GM21786 (cell line): ENCODE measurements around the gene DPYSL5.

Experiments used
- ATAC-seq: cut with Tn5 transposase; IDR thresholded peaks from one replicate; pipeline ENCODE4 v1.9.1; 2021; ENCODE audit not compliant: unreplicated experiment

Gene DPYSL5

DNA sequence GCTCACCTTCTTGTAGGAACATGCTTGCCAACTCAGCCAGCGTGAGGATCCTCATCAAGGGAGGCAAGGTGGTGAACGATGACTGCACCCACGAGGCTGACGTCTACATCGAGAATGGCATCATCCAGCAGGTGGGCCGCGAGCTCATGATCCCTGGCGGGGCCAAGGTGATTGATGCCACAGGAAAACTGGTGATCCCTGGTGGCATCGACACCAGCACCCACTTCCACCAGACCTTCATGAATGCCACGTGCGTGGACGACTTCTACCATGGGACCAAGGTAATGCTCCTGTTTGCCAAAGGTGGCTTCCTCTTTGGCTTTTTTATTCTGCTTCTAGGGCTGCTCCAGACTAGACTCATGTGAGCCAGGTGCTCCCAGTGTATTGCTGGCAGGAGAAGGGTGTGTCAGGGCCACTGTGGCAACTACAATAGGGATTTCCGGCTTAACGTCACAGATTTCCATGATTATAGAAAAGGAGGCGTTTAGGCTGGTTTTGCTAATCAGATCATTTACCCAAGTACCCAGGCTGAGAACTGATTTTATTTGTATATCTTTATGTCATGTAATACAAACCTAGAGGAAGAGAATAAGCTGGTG lies 50.6 kb downstream of the DPYSL5 start:
- ATAC-seq, result no peak

DNA sequence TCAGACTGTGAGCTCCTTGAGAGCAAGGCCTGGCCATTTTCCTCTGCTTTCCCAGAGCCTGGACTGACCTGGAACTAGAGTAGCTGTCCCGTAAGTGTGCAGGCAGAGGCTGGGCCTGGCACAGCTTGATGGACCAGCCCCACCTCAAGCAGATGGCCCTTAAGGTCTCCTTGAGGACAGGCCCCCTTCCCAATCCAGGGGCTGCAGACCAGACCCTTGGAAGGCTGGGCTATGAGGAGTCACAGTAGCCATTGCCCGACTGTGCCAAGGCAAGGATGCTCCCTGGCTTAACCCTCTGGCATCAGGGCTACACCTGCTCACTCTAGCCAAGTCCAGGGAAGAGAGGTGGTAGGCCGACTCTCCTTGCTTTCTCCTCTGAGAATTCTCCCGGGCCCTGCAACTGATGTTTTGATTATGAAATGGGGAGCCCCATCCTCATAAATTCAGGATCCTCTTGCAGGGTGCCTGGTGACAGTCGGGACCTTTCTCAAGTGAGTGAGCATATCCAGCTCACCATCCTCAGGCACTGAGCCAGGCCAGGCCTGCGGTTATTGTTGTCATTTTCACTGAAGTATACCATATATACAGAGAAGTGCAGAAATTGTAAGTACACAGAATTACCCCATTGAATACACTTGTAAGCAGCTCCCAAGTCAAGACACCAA lies 51.7 kb downstream of the DPYSL5 start:
- ATAC-seq, result no peak

DNA sequence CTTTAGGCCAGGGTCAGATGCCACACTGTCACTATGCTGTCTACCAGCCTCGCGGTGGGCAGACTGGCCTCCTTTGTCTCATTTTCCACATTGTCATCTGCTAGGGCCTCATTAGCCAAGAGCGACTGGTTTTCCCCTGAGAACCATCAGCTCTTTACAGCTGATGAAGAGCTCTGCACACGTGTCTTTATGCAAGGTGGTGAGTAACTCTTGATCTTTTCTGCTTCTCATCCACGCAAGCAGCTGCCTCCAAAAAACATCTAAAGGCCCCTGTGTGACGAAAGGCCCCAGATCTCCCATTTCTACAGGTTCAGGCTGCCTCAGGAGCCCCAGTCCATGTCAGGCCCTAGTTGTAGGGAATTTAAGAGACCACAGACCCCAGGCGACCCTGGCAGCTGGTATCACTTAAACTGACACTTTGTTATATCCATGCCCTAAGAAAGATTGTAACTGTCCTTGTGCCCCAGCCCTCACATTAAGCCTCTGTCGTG lies 52.9 kb downstream of the DPYSL5 start:
- no peak for ATAC-seq

DNA sequence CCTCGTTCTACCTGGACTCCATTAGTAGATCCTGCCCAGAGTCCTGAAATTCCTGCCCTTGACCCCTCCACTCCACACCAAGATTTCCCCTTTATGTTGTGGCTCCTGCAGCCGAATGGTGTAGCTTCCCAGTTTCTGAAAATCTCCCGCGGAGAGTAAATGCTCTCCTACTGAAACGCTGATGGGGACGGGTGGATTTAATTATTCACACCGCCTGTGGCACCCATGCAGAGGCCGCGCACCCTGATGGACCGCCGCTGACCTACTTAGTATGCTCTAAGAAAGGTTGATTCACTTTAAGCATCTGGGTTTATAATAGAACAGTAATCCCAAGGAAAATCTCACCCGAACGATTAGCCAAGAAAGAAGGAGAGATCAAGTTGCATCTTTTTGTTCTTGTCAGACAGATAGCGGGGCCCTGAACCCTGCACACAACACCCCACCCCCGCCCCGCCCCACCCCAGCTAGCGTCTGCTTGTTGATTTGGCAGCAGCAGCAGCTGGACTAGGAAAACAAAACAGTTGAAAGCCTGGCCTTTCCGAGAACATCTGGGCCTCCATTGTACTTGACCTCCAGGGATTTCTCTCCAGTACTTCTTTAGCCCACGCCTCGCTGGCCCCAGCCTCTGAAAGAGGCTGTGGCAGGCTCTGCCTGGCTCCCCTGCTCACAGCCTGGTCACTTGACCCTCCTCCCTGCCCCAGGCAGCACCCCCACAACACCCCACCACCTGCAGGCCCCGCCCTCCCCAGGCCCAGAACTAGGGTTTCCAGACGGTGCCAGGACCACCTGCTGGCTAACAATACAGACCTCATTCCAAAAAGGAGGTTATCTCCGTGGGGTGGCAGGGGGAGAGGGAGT lies 53.6 kb downstream of the DPYSL5 start:
- ATAC-seq, result no peak

DNA sequence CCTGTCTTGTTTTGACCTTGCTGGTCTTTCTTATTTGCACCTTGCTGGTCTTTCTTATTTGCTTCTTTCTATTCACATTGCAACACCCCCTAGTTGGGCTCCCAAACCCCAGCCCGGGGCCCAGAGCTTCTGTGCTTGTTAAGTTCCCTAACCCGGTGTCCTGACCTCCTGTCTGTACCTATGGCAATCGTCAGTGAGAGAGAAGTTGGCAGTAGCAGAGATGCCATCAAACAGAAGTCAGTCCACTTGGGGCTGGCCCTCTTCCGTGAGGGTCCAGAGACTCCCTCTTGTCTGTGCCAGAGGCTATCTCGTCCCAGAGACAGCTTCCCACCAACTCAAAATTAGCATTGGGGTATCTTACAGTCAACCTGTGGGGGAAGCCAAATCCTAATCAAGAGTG lies 55.7 kb downstream of the DPYSL5 start:
- ATAC-seq, result no peak

DNA sequence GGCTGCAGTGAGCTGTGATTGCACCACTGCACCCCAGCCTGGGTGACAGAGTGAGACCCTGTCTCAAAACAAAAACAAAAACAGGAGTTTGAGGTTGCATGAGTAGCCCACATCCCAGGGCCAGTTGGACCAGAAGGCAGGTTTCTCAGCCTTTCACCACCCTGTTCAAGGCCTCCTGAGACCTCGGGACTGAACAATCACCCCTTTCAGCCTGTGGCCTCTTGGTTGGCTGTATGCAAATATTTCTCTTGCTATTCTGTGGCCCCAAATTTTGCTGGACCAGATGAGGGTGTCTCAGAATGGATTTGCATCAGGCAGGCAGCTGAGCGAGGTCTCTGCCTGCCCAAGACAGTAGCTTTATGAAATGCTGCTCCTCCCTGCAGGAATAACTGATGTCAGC lies 56.9 kb downstream of the DPYSL5 start:
- peak; percentile 90 for ATAC-seq

DNA sequence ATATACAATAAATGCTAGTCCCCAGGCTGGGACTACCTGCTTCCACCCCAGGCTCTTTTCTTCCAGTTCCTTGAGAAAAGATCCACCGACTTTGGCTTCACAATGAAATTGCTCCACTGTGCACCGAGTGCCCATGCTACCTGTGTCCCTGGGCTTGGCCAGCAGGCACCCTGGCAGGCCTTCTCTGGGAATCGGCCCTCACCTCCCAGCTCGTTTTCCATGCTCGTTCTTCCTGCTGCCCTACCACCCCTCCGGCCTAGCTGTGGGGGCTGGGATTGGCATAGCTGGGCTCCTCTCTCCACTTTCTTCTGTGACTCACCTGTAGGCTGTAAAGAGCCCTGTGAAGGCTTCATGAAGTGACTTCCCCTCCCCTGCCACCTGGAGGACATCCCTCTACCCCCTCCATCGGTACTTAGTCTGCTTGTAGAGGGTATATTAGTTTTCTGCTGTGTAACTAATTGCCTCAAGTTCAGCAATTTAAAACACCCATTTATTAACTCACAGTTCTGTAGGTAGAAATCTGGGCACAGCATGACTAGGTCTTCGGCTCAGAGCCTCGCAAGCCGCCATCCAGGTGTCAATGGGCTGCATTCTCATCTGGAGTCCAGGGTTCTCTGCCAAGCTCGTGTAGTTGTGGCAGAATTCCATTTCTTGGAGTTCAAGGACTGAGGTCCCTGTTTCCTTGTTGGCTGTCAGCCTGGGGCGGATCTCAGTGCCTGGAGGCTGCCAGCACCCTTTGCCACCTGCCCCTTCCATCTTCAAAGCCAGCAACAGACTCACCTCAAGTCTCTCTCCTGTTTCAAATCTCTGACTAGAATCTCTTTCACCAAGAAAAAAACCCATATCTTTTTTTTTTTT lies 57.6 kb downstream of the DPYSL5 start:
- ATAC-seq, result no peak

DNA sequence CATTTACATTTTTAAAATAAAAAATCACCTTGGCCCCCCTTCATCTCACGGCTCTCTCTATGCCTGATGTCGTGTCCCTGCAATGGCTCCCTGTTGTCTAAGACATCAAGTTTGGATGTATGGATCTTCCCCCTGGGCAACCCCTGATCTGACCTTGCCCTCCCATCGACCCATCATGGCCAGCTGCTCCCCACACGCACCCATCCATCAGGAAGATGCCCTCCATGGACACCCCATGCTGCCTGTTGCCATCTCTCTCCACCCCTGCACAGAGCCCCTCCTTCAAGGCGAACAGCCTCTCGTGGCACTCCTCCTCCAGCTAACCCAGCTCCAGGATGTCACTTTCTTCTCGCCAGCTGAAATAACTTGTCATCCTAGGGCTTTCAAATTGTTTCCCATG lies 59.5 kb downstream of the DPYSL5 start:
- ATAC-seq, result no peak

DNA sequence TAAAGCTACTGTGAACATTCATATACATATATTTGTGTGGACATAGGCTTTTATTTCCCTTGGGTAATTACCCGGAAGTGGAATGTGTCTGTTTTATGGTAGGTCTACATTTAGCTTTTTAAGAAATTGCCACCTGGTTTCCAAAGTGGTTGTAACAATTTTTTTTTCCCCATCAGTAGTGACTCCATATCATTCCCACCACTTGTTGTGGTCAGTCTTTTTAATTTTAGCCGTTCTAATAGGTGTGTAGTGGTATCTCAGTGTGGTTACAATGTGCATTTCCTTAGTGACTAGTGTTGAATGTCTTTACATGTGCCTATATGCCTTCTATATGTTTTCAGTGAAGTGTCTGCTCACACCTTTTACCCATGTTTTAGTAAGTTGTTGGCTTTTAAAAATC lies 62.2 kb downstream of the DPYSL5 start:
- no peak for ATAC-seq

DNA sequence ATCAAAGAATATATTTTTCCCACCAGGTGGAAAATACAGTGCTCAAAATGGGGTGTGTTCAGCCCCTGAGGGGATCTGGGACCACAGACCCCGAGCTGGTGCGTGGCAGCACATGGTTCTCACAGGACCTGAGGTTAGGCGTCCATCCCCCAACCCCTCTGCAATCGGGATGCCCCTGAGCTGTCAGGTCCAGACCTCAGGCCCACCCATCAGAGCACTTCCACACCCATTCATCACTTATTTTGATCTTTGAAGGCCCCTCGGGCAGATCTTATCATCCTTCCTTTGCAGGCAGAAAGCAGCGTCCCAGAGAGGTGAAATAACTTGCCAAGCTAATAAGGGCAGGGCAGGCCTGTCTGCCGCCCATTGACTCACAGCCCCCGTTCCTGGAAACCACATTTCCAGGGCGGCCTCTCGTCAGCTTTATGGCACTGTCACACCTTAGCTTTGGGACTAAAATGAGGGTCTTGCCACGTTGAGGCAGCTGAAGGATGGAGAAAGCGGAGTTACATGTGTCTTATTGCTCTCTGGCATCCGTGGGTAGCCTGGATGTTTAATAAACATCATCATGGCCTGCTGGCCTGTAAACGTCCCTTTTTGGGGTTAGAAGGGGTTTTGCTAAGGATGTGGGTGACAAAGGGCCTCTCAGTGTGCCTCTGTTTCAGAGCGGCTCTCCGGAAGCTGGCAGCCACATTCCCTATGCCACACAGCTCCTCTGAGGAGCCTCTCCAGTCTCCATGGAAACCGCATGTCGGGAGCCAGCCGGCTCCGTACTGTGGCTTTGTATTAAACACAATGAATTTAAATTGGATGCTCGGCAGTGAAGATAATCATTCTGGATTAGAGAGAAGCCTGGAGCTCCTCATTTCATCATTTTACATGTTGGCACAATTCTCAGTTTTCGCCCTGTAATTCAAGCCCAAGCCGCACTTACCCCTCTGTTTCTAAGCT lies 64.3 kb downstream of the DPYSL5 start:
- ATAC-seq, result no peak

DNA sequence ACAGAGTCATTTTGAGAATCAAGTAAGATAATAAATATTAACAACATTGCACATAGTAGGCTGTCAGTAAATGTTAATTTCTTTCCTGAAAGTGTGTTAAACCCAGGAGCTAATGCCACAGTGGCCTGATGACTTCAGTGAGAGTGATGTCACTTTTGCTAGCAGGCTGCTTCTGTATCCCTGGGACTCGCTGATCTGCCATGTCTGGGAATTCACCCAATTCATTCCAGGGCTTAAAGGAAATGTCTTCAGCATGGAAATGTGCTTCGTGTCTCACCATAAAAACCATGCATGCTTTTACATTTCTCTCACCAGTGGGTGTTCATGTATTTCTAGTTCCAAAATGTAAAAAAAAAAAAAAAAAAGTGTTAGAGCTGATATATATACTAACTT lies 65.7 kb downstream of the DPYSL5 start:
- no peak for ATAC-seq

DNA sequence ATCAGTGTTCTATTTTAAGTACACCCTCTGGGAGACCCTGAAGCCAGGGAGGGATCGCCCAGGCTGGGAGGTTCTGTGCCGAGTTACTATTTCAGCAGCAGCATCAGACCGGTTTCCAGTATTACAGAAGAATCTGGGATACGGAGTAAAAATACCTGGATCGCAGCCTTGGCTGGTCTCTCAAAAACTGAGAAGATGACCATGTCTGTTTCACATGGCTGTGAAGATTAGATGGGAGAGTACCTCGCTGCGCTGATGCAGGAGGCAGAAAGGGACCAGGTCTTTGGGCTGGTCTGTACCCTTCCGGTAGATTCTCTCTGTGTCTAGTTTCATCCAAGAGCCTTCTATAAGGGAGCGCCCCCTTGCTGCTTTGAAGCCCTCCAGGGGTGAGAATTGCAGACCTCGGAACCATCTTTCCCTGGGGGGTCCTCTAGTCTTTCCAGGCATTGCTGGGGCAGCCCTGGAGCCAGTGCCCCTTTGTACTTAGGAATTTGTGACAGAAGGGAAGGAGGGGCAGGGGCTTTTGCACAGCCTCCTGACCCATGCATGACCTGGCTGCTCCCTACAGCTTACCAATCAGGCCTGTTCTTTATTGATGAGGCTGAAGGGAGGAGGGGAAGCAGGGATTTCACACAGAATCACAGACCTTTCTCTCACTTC lies 66.2 kb downstream of the DPYSL5 start:
- ATAC-seq, result no peak

DNA sequence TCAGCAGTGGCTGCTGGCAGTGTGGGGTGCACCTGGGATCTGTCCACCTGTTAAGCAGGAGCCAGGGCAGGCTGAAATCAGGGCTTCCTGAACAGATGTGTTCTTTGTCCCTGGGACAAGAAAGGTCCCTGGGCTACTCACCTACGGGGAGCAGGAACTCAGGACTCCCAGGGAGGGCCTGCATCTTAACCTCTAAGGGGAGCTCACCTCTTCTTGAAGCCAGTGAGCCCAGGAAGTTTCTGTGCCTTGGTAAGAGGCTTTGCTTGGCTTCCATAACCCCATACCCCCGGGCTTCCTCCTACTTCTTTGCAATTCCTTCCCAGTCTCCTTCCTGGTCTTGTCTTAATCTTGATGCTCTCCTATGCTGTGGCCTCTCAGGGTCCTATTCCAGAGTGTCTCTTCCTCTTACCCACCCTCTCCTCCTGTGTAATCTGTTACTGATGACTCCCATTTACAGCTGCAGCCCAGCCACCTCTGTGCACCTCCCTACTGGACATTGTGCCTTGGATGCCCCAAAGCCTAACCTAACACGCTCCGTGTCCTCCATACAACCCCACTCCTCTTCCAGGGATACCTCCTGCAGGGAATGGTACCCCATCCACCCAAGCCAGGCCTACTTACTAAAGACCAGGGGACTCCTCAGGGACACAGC lies 66.9 kb downstream of the DPYSL5 start:
- ATAC-seq, result no peak

DNA sequence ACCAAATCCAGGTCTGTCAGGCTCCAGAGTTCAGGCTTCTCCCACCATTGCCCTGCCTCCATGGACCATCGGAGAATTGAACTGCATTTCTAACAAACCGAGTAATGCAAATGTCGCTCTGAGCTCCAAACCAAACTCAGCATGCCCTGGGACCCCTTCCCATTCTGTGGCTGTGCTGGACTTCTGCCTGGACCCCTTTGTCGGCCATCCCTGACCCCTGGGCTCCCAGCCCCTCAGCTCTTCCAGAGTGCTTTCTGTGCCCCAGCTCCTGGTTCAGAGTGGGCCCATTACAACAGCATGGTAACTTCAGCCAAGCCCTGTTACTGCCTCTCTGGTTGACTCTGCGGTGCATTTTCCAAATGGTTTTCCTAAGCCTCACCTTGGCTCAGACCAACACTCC lies 67.4 kb downstream of the DPYSL5 start:
- ATAC-seq, result no peak

DNA sequence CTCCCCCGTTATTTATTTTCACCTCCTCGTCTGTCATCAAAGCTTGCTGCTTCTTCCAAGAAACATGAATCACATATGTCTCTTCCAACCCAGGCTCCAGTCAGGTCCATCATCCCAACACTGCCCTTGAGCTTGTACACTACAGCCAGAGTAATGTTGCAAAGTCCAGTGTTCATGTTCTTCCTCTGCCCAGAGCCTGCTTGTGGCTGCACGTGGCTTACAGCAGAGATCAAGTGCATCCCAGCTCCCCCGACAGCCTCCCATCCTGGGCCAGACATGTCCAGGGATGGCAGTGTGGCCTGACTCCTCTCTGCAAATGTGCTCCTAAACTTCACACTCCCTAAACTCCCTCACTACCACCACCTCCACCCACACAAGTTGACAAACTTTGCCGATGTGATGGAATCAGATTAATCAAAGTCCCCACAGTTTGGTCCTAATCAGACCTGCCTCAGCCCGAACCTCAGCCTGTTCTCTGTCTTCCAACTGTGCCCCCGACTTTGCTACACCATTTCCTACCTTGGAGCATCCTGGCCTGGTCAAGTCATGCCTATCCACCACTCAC lies 68.3 kb downstream of the DPYSL5 start:
- ATAC-seq, result no peak

DNA sequence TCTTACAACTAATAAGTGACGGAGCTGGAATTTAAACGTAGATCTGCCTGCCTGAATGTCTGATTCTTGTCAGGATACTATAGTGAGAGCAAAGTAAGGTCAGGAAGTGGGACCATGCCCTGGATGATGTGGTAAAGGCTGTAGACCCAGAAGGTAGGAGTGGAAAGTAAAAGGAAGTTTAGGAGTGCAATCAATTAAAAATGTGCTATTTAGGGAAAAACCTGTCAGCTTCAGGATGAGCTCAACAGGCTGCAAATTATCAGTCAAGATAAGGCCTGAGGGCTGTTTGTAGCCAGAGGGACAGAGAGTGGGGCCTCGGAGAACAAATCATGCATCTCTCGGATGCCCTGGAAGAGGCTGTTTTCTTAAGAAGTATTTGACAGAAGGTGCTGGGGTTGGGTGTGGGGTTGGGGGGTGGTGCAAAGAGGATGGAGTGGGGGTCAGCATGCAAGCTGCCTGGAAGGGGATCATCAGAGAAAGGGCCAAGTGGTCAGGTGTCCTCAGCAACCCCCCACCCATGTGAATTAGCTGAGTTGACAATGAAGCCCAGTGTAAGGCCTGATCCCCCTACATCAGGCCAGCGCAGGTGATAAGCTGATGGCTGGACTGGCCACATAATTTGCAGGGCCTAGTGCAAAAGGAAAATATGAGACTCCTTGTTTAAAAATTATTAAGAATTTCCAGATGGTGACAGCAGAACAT lies 69.4 kb downstream of the DPYSL5 start:
- ATAC-seq, result no peak

DNA sequence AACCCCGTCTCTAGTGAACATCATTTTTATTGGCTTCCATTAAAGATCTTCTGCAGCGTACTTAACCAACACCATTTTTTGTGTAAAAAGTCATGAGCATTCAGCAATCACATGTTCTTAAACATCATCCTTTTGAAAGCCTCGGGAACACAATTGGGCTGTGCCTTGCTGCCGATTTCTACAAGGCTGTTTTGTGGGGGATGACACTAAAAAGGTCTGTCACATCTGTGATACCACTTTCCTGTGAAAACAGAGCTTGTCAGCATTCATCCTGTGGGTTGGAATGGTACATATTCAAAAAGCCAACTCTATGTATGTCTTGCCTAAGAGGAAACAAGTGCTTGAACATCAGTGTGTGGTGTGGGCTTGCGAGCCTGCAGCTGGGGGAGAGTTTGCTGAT lies 73.4 kb downstream of the DPYSL5 start:
- no peak for ATAC-seq
